HepG2 (cell line): ENCODE data around the gene KDELR3. TPM values are rescaled to one million over a fixed set of nuclear protein-coding genes. Genes with fewer than 3 reads are reported as not detected.

ENCODE experiments used
- GFI1 ChIP-seq: sonication (generic); formaldehyde crosslinking; IDR thresholded peaks from 2 replicates; pipeline ENCODE4 v1.5.0; 2020; ENCODE audit warnings: missing genetic modification reagents, mild to moderate bottlenecking, borderline replicate concordance
- HNF4G ChIP-seq, 2 experiments: sonication (generic) in 1 of 2; formaldehyde crosslinking in 1 of 2; IDR thresholded peaks; 2 replicates each; pipeline versions ENCODE4 v1.4.0 to v1.6.1; 2011 to 2020; ENCODE audit warnings: borderline replicate concordance in 2 of 2, low read depth in 2 of 2, mild to moderate bottlenecking in 2 of 2, low read length in 1 of 2, missing genetic modification reagents in 1 of 2, moderate library complexity in 1 of 2
- NFIB ChIP-seq: sonication (generic); formaldehyde crosslinking; IDR thresholded peaks from 2 replicates; pipeline ENCODE4 v1.9.0; 2021; ENCODE audit warnings: missing genetic modification reagents, mild to moderate bottlenecking, borderline replicate concordance
- NR2C2 ChIP-seq: sonication (generic); formaldehyde crosslinking; IDR thresholded peaks from 2 replicates; pipeline ENCODE4 v1.4.0; 2020; ENCODE audit warnings: missing genetic modification reagents, mild to moderate bottlenecking, moderate library complexity, borderline replicate concordance
- PRDM10 ChIP-seq: sonication (generic); formaldehyde crosslinking; IDR thresholded peaks from 2 replicates; pipeline ENCODE4 v1.4.0; 2020; ENCODE audit warnings: low read depth, missing genetic modification reagents
- TP53 ChIP-seq: sonication (generic); formaldehyde crosslinking; conservative IDR thresholded peaks from 2 replicates; pipeline ENCODE4 v1.4.0; 2020; ENCODE audit warnings: missing genetic modification reagents
- ZNF280D ChIP-seq: sonication (generic); formaldehyde crosslinking; IDR thresholded peaks from 2 replicates; pipeline ENCODE4 v1.5.1; 2020; ENCODE audit warnings: mild to moderate bottlenecking, missing genetic modification reagents
- ZNF292 ChIP-seq: sonication (generic); formaldehyde crosslinking; IDR thresholded peaks from 2 replicates; pipeline ENCODE4 v1.8.1; 2022; ENCODE audit warnings: mild to moderate bottlenecking, low read depth, missing genetic modification reagents, borderline replicate concordance
- ZNF570 ChIP-seq: sonication (generic); formaldehyde crosslinking; IDR thresholded peaks from 2 replicates; pipeline ENCODE4 v1.4.0; 2020; ENCODE audit warnings: mild to moderate bottlenecking, missing genetic modification reagents, borderline replicate concordance
- ZNF678 ChIP-seq: sonication (generic); formaldehyde crosslinking; IDR thresholded peaks from 2 replicates; pipeline ENCODE4 v1.4.0; 2020; ENCODE audit warnings: mild to moderate bottlenecking, missing genetic modification reagents
- ZNF768 ChIP-seq: sonication (generic); formaldehyde crosslinking; IDR thresholded peaks from 2 replicates; pipeline ENCODE4 v1.4.0; 2020; ENCODE audit warnings: missing genetic modification reagents
- ZSCAN29 ChIP-seq: sonication (generic); formaldehyde crosslinking; conservative IDR thresholded peaks from 2 replicates; pipeline ENCODE4 v1.4.0; 2020; ENCODE audit warnings: mild to moderate bottlenecking, missing genetic modification reagents
- polyA plus RNA-seq, 8 experiments: library from polyadenylated mRNA; depleted of rRNA in 3 of 8; stranded (reverse) in 7 of 8; unstranded in 1 of 8; fragments of >200 nt; fragmentation: Illumina TruSeq in 4 of 8; extraction: Trizol in 4 of 8; gene quantifications; 2 replicates each; pipeline versions ENCODE4 v1.2.1 to v1.2.3, GENCODE V29; 2011 to 2016; ENCODE audit warnings: low read depth in 4 of 8, missing spikeins in 1 of 8, mixed read lengths in 1 of 8; ENCODE audit not compliant: insufficient read depth in 1 of 8
- total RNA-seq, 5 experiments: library from RNA; depleted of rRNA; stranded (reverse); fragments of >200 nt; fragmentation: Illumina TruSeq; extraction: Trizol; gene quantifications; 2 replicates each; pipeline ENCODE4 v1.2.3, GENCODE V29; 2016; ENCODE audit warnings: low read depth in 1 of 5
- TF ChIP-seq, protein P1 (sequence below): sonication (generic); formaldehyde crosslinking; IDR thresholded peaks from 2 replicates; pipeline ENCODE4 v1.4.0; 2020; ENCODE audit warnings: missing genetic modification reagents, mild to moderate bottlenecking, borderline replicate concordance
- TF ChIP-seq, protein P2 (sequence below): sonication (generic); formaldehyde crosslinking; IDR thresholded peaks from 2 replicates; pipeline ENCODE4 v1.5.0; 2020; ENCODE audit warnings: missing genetic modification reagents

KDELR3 gene
- total and polyA plus RNA-seq, 2 of the 13 experiments (the other 11 are each of a cell fraction or from before 2014, with no cell fraction given): 24.2 to 65.7 TPM

DNA sequence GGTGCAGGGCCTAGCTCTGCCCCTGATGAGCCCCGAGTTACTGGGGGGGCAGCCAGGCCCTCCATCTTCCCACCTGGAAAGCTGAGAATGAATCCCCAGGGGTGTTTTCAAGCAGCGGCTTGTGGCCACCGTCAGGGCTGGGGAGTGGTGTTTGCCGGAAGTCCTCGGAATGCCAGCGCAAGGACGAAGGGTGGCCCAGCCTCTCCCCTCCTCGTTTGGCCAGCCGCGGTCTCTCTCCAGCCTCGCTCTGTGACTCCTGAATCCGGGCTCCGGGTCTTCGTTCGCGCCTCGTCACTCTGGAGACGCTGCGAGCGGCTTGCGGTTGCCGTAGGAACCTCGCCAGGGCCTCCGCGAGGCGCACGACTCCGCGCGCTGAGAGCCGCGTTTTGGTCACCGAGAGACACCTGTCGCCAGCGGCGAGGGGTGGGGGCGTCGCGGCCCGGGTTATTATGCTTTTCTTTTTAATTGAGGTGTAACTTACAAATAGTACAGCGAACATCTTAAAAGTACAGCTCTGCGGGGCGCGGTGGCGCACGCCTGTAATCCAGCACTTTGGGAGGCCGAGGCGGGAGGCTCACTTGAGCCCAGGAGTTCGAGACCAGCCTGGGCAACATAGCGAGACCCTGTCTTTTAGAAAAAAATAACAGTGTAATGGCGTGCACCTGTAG is 6.3 kb upstream of the KDELR3 start (continued):
- TF ChIP-seq, protein P1, sequence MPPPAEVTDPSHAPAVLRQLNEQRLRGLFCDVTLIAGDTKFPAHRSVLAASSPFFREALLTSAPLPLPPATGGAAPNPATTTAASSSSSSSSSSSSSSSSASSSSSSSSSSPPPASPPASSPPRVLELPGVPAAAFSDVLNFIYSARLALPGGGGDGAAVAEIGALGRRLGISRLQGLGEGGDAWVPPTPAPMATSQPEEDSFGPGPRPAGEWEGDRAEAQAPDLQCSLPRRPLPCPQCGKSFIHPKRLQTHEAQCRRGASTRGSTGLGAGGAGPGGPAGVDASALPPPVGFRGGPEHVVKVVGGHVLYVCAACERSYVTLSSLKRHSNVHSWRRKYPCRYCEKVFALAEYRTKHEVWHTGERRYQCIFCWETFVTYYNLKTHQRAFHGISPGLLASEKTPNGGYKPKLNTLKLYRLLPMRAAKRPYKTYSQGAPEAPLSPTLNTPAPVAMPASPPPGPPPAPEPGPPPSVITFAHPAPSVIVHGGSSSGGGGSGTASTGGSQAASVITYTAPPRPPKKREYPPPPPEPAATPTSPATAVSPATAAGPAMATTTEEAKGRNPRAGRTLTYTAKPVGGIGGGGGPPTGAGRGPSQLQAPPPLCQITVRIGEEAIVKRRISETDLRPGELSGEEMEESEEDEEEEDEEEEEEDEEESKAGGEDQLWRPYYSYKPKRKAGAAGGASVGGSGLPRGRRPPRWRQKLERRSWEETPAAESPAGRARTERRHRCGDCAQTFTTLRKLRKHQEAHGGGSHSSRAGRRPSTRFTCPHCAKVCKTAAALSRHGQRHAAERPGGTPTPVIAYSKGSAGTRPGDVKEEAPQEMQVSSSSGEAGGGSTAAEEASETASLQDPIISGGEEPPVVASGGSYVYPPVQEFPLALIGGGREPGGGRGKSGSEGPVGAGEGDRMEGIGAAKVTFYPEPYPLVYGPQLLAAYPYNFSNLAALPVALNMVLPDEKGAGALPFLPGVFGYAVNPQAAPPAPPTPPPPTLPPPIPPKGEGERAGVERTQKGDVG (CRISPR knock-in tag): no peak
- TF ChIP-seq NFIB: no peak
- no peak for TF ChIP-seq HNF4G (IDR thresholded peaks at IDR 0.05; ENCODE audit: borderline replicate concordance, low read depth, low read length)
- no peak for TF ChIP-seq HNF4G (CRISPR knock-in tag; IDR thresholded peaks at IDR 0.05; ENCODE audit: borderline replicate concordance, low read depth)
- TF ChIP-seq NR2C2 (CRISPR knock-in tag): no peak
- TF ChIP-seq ZSCAN29: no peak
- TF ChIP-seq ZNF570 (CRISPR knock-in tag): no peak
- TF ChIP-seq PRDM10 (CRISPR knock-in tag): peak; percentile 99
- TF ChIP-seq TP53: no peak
- 0 out of 2 replicates have a peak, but pooled peaks have one; percentile 28 for TF ChIP-seq ZNF292
- no peak for TF ChIP-seq ZNF280D
- no peak for TF ChIP-seq GFI1 (CRISPR knock-in tag)
- TF ChIP-seq, protein P2, sequence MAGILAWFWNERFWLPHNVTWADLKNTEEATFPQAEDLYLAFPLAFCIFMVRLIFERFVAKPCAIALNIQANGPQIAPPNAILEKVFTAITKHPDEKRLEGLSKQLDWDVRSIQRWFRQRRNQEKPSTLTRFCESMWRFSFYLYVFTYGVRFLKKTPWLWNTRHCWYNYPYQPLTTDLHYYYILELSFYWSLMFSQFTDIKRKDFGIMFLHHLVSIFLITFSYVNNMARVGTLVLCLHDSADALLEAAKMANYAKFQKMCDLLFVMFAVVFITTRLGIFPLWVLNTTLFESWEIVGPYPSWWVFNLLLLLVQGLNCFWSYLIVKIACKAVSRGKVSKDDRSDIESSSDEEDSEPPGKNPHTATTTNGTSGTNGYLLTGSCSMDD (CRISPR knock-in tag): no peak
- TF ChIP-seq ZNF768: peak; percentile 62; the same call in 1 of the 2 replicates
- no peak for TF ChIP-seq ZNF678 (CRISPR knock-in tag)
